Transverse colon (tissue), 4 donors: ENCODE measurements around the gene CDH13. TPM values are rescaled to one million over a fixed set of nuclear protein-coding genes. Genes with fewer than 3 reads are reported as not detected.

ENCODE experiments used
- DNase-seq: peaks from one replicate; pipeline ENCODE4 v3.0.0-alpha.2; 2019
- H3K27ac ChIP-seq, 4 donors: fragments of 200-600 bp; sonication (generic); 2 replicates each; pipeline ENCODE4 v1.5.1; 2016 to 2018; ENCODE audit warnings: inconsistent platforms in 4 of 4
- H3K27me3 ChIP-seq: fragments of 200-600 bp; sonication (generic); 2 replicates; pipeline ENCODE4 v1.5.1; 2017; ENCODE audit warnings: inconsistent platforms
- H3K36me3 ChIP-seq, 4 donors: fragments of 200-600 bp; sonication (generic); 2 replicates each; pipeline ENCODE4 v1.5.1; 2017 to 2019; ENCODE audit warnings: inconsistent platforms in 4 of 4
- H3K4me1 ChIP-seq, 4 donors: fragments of 200-600 bp; sonication (generic); 2 replicates each; pipeline ENCODE4 v1.5.1; 2017 to 2020; ENCODE audit warnings: inconsistent platforms in 4 of 4
- H3K4me3 ChIP-seq, 4 donors: fragments of 200-600 bp; sonication (generic); 1 replicate in 1 of 4; 2 replicates in 3 of 4; pipeline versions ENCODE4 v1.5.1 to v1.6.1; 2017 to 2019; ENCODE audit warnings: inconsistent platforms in 4 of 4
- H3K9me3 ChIP-seq, 2 donors: fragments of 200-600 bp; sonication (generic); 2 replicates each; pipeline ENCODE4 v1.5.1; 2017 to 2019; ENCODE audit warnings: inconsistent platforms in 2 of 2
- EP300 ChIP-seq: sonication (generic); formaldehyde crosslinking; IDR thresholded peaks from one replicate; pipeline ENCODE4 v1.6.1; 2017; ENCODE audit warnings: antibody characterized with exemption, low read depth
- POLR2A ChIP-seq: fragments of 450-650 bp; IDR thresholded peaks from one replicate; pipeline ENCODE4 v1.6.1; 2016; ENCODE audit warnings: antibody characterized with exemption, mild to moderate bottlenecking, moderate library complexity
- POLR2AphosphoS5 ChIP-seq, 3 donors: sonication (generic); formaldehyde crosslinking; IDR thresholded peaks; one replicate each; pipeline ENCODE4 v1.6.1; 2016; ENCODE audit warnings: antibody characterized with exemption in 3 of 3
- WGBS, 2 donors: methylation state at CpG; one replicate each; pipeline ENCODE4 v1.1.5; 2018; ENCODE audit warnings: low coverage in 1 of 2; 5-methylcytosine and 5-hydroxymethylcytosine counted together
- in situ Hi-C, 4 donors: fragments of 200-750 bp; cut with MboI; loops; one replicate each; pipeline versions ENCODE4 v1.15.0 to v1.15.1; 2017; ENCODE audit warnings: low sequenced_read_pairs in 3 of 4, low pct_ligation_motif_present in 1 of 4, low pct_unique_long_range_greater_than_20kb in 1 of 4
- intact Hi-C: fragments of 100-400 bp; cut with DNase I; formaldehyde crosslinking; loops from one replicate; pipeline ENCODE4 v1.15.1; 2023; ENCODE audit warnings: low total_unique reads
- total RNA-seq, 4 donors: library from RNA; depleted of rRNA; stranded (reverse); fragments of >200 nt; gene quantifications; one replicate each; pipeline ENCODE4 v1.1.0, GENCODE V29; 2016
- TF ChIP-seq, protein P1 (sequence below), 5 experiments: fragments of 200-600 bp in 3 of 5; fragments of 450-650 bp in 2 of 5; sonication (generic) in 3 of 5; IDR thresholded peaks; 1 replicate in 2 of 5; 2 replicates in 3 of 5; pipeline ENCODE4 v1.5.1; 2016 to 2017; ENCODE audit warnings: antibody characterized with exemption in 5 of 5, inconsistent platforms in 3 of 5, mild to moderate bottlenecking in 2 of 5, moderate library complexity in 1 of 5

The CDH13 gene
- total RNA-seq, 4 donors from 2014 or later = 3.8 to 28.1 (median 5.8) TPM

DNA sequence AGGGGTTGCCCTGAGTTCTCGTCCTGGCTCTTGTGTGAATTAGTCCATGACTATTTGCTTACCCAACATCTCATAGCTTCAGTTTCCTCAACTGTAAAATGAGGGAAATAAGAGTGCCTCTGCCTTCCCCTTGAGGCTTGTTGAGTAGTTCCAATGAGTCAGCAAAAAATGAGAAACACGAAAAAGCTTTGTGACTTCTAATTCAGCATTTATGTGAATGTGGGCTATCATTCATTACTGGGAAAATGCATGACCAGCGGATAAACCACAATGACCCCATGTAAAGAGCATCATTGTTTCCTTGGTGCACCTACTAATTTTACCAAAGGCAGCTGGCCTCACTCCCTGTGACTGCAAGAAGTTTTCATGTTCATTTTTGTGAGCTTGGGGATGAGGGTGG, 806.4 kb downstream of the CDH13 start:
- Histone ChIP-seq H3K4me3 (no peak overlapping the region), H3K27me3 (no peaks in the 10 kb centered on the region), H3K27ac (no peak overlapping the region), H3K36me3 (no peaks in the 10 kb centered on the region), H3K9me3 (no peaks in the 10 kb centered on the region), H3K4me1 (no peaks in the 10 kb centered on the region)
- WGBS, 2 donors = 42 to 64% methylated on average over 3 of the region's 3 CpGs
- in situ Hi-C loops = no loop called here
- TF ChIP-seq POLR2A = no peak
- no peak for TF ChIP-seq EP300
- no peak for TF ChIP-seq POLR2AphosphoS5 (IDR thresholded peaks at IDR 0.05)
- TF ChIP-seq, protein P1, sequence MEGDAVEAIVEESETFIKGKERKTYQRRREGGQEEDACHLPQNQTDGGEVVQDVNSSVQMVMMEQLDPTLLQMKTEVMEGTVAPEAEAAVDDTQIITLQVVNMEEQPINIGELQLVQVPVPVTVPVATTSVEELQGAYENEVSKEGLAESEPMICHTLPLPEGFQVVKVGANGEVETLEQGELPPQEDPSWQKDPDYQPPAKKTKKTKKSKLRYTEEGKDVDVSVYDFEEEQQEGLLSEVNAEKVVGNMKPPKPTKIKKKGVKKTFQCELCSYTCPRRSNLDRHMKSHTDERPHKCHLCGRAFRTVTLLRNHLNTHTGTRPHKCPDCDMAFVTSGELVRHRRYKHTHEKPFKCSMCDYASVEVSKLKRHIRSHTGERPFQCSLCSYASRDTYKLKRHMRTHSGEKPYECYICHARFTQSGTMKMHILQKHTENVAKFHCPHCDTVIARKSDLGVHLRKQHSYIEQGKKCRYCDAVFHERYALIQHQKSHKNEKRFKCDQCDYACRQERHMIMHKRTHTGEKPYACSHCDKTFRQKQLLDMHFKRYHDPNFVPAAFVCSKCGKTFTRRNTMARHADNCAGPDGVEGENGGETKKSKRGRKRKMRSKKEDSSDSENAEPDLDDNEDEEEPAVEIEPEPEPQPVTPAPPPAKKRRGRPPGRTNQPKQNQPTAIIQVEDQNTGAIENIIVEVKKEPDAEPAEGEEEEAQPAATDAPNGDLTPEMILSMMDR (IDR thresholded peaks at IDR 0.05) = no peak
- no peak for DNase-seq
- intact Hi-C loops = no loop called here

DNA sequence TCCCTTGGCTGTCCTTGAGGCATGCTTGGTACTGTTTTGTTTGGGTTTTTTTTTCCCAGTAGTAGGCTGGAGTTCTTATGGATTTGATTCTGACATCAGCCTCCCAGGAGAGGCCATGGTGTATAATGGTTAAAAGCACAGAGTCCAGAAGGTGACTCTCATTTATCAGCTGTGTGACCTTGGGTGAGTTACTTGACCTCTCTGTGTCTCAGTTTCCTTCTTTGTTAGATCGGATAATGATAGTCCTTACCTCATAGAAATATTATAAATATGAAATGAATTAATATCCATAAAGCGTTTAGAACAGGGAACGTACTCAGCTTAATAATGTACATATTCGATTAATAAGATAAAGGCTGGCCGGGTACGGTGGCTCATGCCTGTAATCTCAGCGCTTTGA, 810.3 kb downstream of the CDH13 start:
- TF ChIP-seq POLR2AphosphoS5 (IDR thresholded peaks at IDR 0.05) (no peak), POLR2A (no peak)
- TF ChIP-seq, protein P1 (IDR thresholded peaks at IDR 0.05) = no peak
- in situ Hi-C loops = no loop called here
- Histone ChIP-seq H3K27me3 (no peaks in the 10 kb centered on the region), H3K36me3 (no peaks in the 10 kb centered on the region), H3K4me3 (no peak overlapping the region), H3K27ac (no peak overlapping the region), H3K4me1 (no peaks in the 10 kb centered on the region), H3K9me3 (no peaks in the 10 kb centered on the region)
- 94% methylated on average over 7 of the region's 7 CpGs; no CpG with 5 or more reads in 1 of the 2 donors for WGBS, 2 donors
- intact Hi-C loops = no loop called here
- no peak for DNase-seq

DNA sequence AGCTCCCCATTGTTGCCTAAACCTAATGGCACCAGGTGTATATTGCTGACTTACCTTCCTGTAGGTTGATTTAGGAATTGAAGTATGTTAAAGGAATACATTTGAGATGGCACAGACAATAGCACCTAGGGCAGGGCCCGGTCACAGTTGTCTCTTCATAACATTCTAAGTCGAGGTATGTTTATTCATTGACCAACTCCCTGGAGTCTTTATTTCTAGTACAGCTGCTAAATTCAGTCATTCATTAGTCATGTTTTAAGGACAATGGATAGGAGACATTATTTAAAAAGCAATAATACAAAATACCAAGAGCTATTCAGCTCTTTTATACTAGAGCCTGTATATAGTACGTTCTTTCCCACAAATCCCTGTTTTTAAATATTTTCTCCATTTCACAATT, 811.6 kb downstream of the CDH13 start:
- no peaks in the 10 kb centered on the region for H3K4me1 ChIP-seq
- in situ Hi-C loops (no loop called here), intact Hi-C loops (no loop called here)
- no peaks in the 10 kb centered on the region for H3K27me3 ChIP-seq
- H3K36me3 ChIP-seq = no peaks in the 10 kb centered on the region
- no peaks in the 10 kb centered on the region for H3K9me3 ChIP-seq
- DNase-seq = no peak
- no peak overlapping the region for H3K27ac ChIP-seq
- TF ChIP-seq POLR2AphosphoS5 (IDR thresholded peaks at IDR 0.05) (no peak), EP300 (no peak), POLR2A (no peak)
- TF ChIP-seq, protein P1 (IDR thresholded peaks at IDR 0.05) = no peak
- 69 to 81% methylated on average over 3 of the region's 3 CpGs for WGBS, 2 donors
- no peak overlapping the region for H3K4me3 ChIP-seq

DNA sequence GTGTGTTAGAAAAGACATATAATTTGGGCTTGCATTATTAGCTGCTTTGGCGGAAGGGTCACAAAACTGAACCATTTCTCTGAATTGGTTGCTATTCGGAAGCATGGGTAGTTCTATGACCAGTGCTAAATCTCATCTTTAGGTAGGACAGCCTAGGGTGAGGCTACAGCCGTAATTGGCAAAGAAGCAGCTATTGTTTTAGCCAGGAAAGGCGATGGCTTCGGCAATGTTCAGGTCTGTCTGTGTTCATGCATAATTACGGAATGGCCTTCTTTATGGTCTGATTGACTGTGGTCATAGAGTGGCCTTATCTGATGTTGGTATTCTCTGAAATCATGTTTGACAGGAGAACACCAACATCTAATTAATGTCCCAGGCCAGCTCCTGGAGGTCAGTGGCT, 812.6 kb downstream of the CDH13 start:
- intact Hi-C loops (no loop called here), in situ Hi-C loops (no loop called here)
- Histone ChIP-seq H3K27ac (no peak overlapping the region), H3K36me3 (no peaks in the 10 kb centered on the region), H3K4me1 (no peaks in the 10 kb centered on the region), H3K4me3 (no peak overlapping the region), H3K9me3 (no peaks in the 10 kb centered on the region), H3K27me3 (no peaks in the 10 kb centered on the region)
- WGBS, 2 donors = 94% methylated on average over 5 to 6 of the region's 6 CpGs
- TF ChIP-seq EP300 (no peak), POLR2A (no peak), POLR2AphosphoS5 (IDR thresholded peaks at IDR 0.05) (no peak)
- TF ChIP-seq, protein P1 (IDR thresholded peaks at IDR 0.05) = no peak
- no peak for DNase-seq
